Frontal cortex (tissue), 4 donors: ENCODE measurements around the gene RAPGEF5. TPM values are rescaled to one million over a fixed set of nuclear protein-coding genes. Genes with fewer than 3 reads are reported as not detected.

Experiments used
- DNase-seq, 2 donors: peaks; one replicate each; pipeline ENCODE4 v3.0.0; 2012; ENCODE audit warnings: low spot score in 2 of 2
- FAIRE-seq: peaks from 2 replicates; lab custom pipeline; 2012; peaks lifted over from hg19 to GRCh38; lab: Jason Lieb, UNC
- total RNA-seq: library from RNA; depleted of rRNA; stranded (reverse); fragments of >200 nt; gene quantifications from one replicate; pipeline ENCODE4 v1.2.3, GENCODE V29; 2014
- donor health status: control.
- donor health status: control.
- donor health status: control.

RAPGEF5 gene
- total RNA-seq, 1 donor from 2014 or later, result 90.9 TPM

GRCh38 chr7:22319424-22320403, 37.2 kb downstream of the RAPGEF5 start:
- DNase-seq, result no peak

GRCh38 chr7:22318376-22318775, 38.6 kb downstream of the RAPGEF5 start:
- DNase-seq, result no peak
- FAIRE-seq, result no peak

More at GRCh38 chr7:22319424-22320403, 37.2 kb downstream of the RAPGEF5 start:
- no peak for FAIRE-seq

- FAIRE-seq, result no peak
- DNase-seq, result no peak
Observed at GRCh38 chr7:22317632-22318031, 39.3 kb downstream of the RAPGEF5 start.

- no peak for DNase-seq
- FAIRE-seq, result no peak
Observed at GRCh38 chr7:22316914-22317313, 40.0 kb downstream of the RAPGEF5 start.

GRCh38 chr7:22307816-22308215, 49.1 kb downstream of the RAPGEF5 start:
- FAIRE-seq (peak; percentile 6), DNase-seq (no peak)

- no peak for FAIRE-seq
- no peak for DNase-seq
Observed at GRCh38 chr7:22305706-22306105, 51.2 kb downstream of the RAPGEF5 start.

GRCh38 chr7:22302951-22303423, 54.0 kb downstream of the RAPGEF5 start:
- FAIRE-seq, result no peak
- no peak for DNase-seq

GRCh38 chr7:22302193-22302592, 54.8 kb downstream of the RAPGEF5 start:
- DNase-seq (no peak), FAIRE-seq (no peak)

GRCh38 chr7:22301790-22302189, 55.2 kb downstream of the RAPGEF5 start:
- no peak for FAIRE-seq

GRCh38 chr7:22300839-22301238, 56.1 kb downstream of the RAPGEF5 start:
- FAIRE-seq (no peak), DNase-seq (no peak)

More at GRCh38 chr7:22301790-22302189, 55.2 kb downstream of the RAPGEF5 start:
- no peak for DNase-seq

- FAIRE-seq (no peak), DNase-seq (no peak)
Observed at GRCh38 chr7:22296916-22297315, 60.0 kb downstream of the RAPGEF5 start.

GRCh38 chr7:22296265-22296566, 60.7 kb downstream of the RAPGEF5 start:
- no peak for DNase-seq
- FAIRE-seq, result no peak

GRCh38 chr7:22295402-22296264, 61.3 kb downstream of the RAPGEF5 start:
- FAIRE-seq (peak; percentile 50), DNase-seq (peak in 1 of 2 donors; percentile 33)

GRCh38 chr7:22292531-22292930, 64.4 kb downstream of the RAPGEF5 start:
- FAIRE-seq, result no peak
- DNase-seq, result no peak

- FAIRE-seq (no peak), DNase-seq (no peak)
Observed at GRCh38 chr7:22291977-22292376, 65.0 kb downstream of the RAPGEF5 start.

GRCh38 chr7:22288202-22288601, 68.8 kb downstream of the RAPGEF5 start:
- DNase-seq (no peak), FAIRE-seq (no peak)

- FAIRE-seq (no peak), DNase-seq (no peak)
Observed at GRCh38 chr7:22287412-22287811, 69.5 kb downstream of the RAPGEF5 start.

GRCh38 chr7:22286436-22286835, 70.5 kb downstream of the RAPGEF5 start:
- no peak for FAIRE-seq

GRCh38 chr7:22281481-22281880, 75.5 kb downstream of the RAPGEF5 start:
- FAIRE-seq, result no peak
- DNase-seq, result no peak

More at GRCh38 chr7:22286436-22286835, 70.5 kb downstream of the RAPGEF5 start:
- no peak for DNase-seq

- DNase-seq (no peak), FAIRE-seq (no peak)
Observed at GRCh38 chr7:22280031-22280430, 76.9 kb downstream of the RAPGEF5 start.

GRCh38 chr7:22278660-22279059, 78.3 kb downstream of the RAPGEF5 start:
- no peak for FAIRE-seq
- no peak for DNase-seq
